Measurements from ENCODE around the gene SLC6A3. TPM values are rescaled to one million over a fixed set of nuclear protein-coding genes. Genes with fewer than 3 reads are reported as not detected.

Gene SLC6A3
- total RNA-seq, 2 donors from 2014 or later: 0.18 TPM; not detected in 1

GRCh38 chr5:1358726-1359025 is 86.6 kb downstream of the SLC6A3 start:
- no peak overlapping the region for H3K4me3 Mint-ChIP-seq
- Histone ChIP-seq H3K9me3 (ENCODE audit: control insufficient read depth, low read length) (no peaks in the 10 kb centered on the region), H3K9ac (ENCODE audit: extremely low read depth, low read length, poor library complexity, severe bottlenecking) (no peak overlapping the region), H3K4me3 (ENCODE audit: low read length) (no peak overlapping the region), H3K36me3 (ENCODE audit: control insufficient read depth, insufficient read depth, low read length) (no peaks in the 10 kb centered on the region), H3K27me3 (ENCODE audit: control insufficient read depth, insufficient read depth, low read length, poor library complexity, severe bottlenecking) (peaks cover 3% of the 10 kb centered on the region), H3K27ac (ENCODE audit: low read depth, low read length) (no peak overlapping the region), H3K4me1 (ENCODE audit: control insufficient read depth, insufficient read depth, low read length) (no peaks in the 10 kb centered on the region)
- H3K27ac Mint-ChIP-seq: no peak overlapping the region
- H3K4me1 Mint-ChIP-seq: no peaks in the 10 kb centered on the region
- no peaks in the 10 kb centered on the region for H3K9me3 Mint-ChIP-seq
- DNase-seq: no peak
- H3K27me3 Mint-ChIP-seq (ENCODE audit: insufficient read depth): peaks cover 3% of the 10 kb centered on the region
- H3K36me3 Mint-ChIP-seq (ENCODE audit: low read depth): no peaks in the 10 kb centered on the region
- 80 to 87% methylated on average over 3 to 10 of the region's 10 CpGs for WGBS, 2 experiments (ENCODE audit: insufficient coverage in 1 of 2, insufficient read length in 1 of 2)
- TF ChIP-seq, protein P1, sequence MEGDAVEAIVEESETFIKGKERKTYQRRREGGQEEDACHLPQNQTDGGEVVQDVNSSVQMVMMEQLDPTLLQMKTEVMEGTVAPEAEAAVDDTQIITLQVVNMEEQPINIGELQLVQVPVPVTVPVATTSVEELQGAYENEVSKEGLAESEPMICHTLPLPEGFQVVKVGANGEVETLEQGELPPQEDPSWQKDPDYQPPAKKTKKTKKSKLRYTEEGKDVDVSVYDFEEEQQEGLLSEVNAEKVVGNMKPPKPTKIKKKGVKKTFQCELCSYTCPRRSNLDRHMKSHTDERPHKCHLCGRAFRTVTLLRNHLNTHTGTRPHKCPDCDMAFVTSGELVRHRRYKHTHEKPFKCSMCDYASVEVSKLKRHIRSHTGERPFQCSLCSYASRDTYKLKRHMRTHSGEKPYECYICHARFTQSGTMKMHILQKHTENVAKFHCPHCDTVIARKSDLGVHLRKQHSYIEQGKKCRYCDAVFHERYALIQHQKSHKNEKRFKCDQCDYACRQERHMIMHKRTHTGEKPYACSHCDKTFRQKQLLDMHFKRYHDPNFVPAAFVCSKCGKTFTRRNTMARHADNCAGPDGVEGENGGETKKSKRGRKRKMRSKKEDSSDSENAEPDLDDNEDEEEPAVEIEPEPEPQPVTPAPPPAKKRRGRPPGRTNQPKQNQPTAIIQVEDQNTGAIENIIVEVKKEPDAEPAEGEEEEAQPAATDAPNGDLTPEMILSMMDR (conservative IDR thresholded peaks at IDR 0.05): no peak

GRCh38 chr5:1357946-1358725 is 87.1 kb downstream of the SLC6A3 start:
- Mint-ChIP-seq H3K4me1 (no peaks in the 10 kb centered on the region), H3K27me3 (ENCODE audit: insufficient read depth) (no peaks in the 10 kb centered on the region), H3K36me3 (ENCODE audit: low read depth) (no peaks in the 10 kb centered on the region), H3K4me3 (no peak overlapping the region), H3K27ac (no peak overlapping the region), H3K9me3 (no peaks in the 10 kb centered on the region)
- DNase-seq: no peak
- Histone ChIP-seq H3K4me1 (ENCODE audit: control insufficient read depth, insufficient read depth, low read length) (no peaks in the 10 kb centered on the region), H3K9ac (ENCODE audit: extremely low read depth, low read length, poor library complexity, severe bottlenecking) (no peak overlapping the region), H3K9me3 (ENCODE audit: control insufficient read depth, low read length) (no peaks in the 10 kb centered on the region), H3K27ac (ENCODE audit: low read depth, low read length) (no peak overlapping the region), H3K27me3 (ENCODE audit: control insufficient read depth, insufficient read depth, low read length, poor library complexity, severe bottlenecking) (no peaks in the 10 kb centered on the region), H3K36me3 (ENCODE audit: control insufficient read depth, insufficient read depth, low read length) (no peaks in the 10 kb centered on the region), H3K4me3 (ENCODE audit: low read length) (no peak overlapping the region)
- TF ChIP-seq, protein P1 (conservative IDR thresholded peaks at IDR 0.05): no peak
- 90 to 92% methylated on average over 17 to 25 of the region's 25 CpGs for WGBS, 2 experiments (ENCODE audit: insufficient coverage in 1 of 2, insufficient read length in 1 of 2)

- TF ChIP-seq, protein P1 (conservative IDR thresholded peaks at IDR 0.05): no peak
- H3K4me1 ChIP-seq (ENCODE audit: control insufficient read depth, insufficient read depth, low read length): no peaks in the 10 kb centered on the region
- Mint-ChIP-seq H3K4me3 (no peak overlapping the region), H3K27ac (no peak overlapping the region), H3K36me3 (ENCODE audit: low read depth) (no peaks in the 10 kb centered on the region), H3K27me3 (ENCODE audit: insufficient read depth) (no peaks in the 10 kb centered on the region), H3K9me3 (no peaks in the 10 kb centered on the region), H3K4me1 (no peaks in the 10 kb centered on the region)
- no peak overlapping the region for H3K27ac ChIP-seq (ENCODE audit: low read depth, low read length)
- no peak overlapping the region for H3K9ac ChIP-seq (ENCODE audit: extremely low read depth, low read length, poor library complexity, severe bottlenecking)
- 88 to 93% methylated on average over 20 to 28 of the region's 28 CpGs for WGBS, 2 experiments (ENCODE audit: insufficient coverage in 1 of 2, insufficient read length in 1 of 2)
- no peaks in the 10 kb centered on the region for H3K36me3 ChIP-seq (ENCODE audit: control insufficient read depth, insufficient read depth, low read length)
- DNase-seq: no peak
- H3K27me3 ChIP-seq (ENCODE audit: control insufficient read depth, insufficient read depth, low read length, poor library complexity, severe bottlenecking): no peaks in the 10 kb centered on the region
- no peak overlapping the region for H3K4me3 ChIP-seq (ENCODE audit: low read length)
- H3K9me3 ChIP-seq (ENCODE audit: control insufficient read depth, low read length): no peaks in the 10 kb centered on the region
Observed at GRCh38 chr5:1356873-1357787, 88.1 kb downstream of the SLC6A3 start.
